Esophagus mucosa (tissue), 1 donor: Measurements from ENCODE around the gene TCFL5. TPM values are rescaled to one million over a fixed set of nuclear protein-coding genes. Genes with fewer than 3 reads are reported as not detected.

ENCODE experiments used
- ATAC-seq: fragments of 200-7000 bp; cut with Tn5 transposase; one replicate; pipeline ENCODE4 v1.9.1; 2020
- total RNA-seq: library from RNA; stranded (reverse); gene quantifications from one replicate; pipeline ENCODE4 v1.2.4, GENCODE V29; 2023
- donor health status: DM: yes; HTN: yes; CAD: no.

TCFL5 gene
- total RNA-seq, 1 donor from 2014 or later = 5.0 TPM

DNA sequence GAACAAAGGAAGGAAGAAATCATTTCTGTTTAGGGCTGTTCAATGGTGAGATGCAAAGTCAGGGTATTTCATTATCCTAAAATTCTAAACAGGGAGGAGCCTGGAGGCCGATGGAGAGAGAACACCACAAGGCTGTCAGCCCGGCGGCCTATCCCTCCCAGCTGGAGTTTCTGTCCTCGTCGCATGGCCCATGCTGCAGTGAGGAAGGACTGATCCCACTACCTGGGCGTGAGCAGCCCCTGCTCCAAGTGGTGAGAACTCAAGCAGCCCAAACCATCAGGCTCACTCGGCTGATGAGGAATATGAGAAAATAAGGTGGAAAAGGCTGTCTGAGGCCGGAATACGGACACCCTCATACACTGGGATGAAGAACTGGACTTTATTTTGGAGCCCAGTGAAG is 33.9 kb upstream of the TCFL5 start:
- no peak for ATAC-seq

DNA sequence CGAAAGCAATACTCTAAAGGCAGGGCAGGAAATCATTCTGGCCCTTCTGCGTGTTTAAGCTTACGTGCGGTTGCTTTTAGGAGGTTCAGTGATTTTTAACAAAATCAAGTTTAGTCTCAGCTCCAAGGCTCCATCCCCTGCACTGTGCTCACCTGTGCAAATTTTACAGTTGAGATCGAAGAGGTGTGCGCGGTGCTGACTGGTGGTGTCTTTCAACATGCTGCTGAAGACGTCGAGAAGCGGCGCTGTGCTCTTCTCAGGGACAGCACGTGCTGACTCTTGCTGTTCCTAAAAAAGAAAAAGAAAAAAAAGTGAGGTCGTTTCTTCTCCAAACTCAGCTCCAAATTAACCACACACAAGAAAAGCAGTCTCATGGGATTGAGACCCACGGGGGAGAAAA is 32.6 kb upstream of the TCFL5 start:
- no peak for ATAC-seq

DNA sequence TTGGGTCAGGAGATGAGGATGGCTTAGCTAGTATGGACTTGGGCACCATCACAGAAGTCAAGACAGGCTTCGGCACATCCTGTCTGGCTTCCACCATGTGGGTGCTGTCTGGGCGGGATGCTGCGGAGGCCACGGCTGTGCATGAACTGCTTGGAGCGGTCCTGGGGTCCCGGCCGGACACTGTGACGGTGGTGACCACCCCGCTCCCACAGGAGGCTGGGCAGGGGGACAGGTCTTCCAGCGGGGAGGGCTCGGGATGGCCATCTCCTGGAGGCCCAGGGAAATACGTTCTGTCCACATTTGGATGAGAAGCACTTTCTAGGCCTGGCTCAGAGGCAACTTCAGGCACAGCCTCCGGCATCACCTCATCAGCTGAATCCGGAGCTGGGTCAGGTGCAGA is 32.1 kb upstream of the TCFL5 start:
- ATAC-seq = no peak

GRCh38 chr20:62892348-62893304 is 31.0 kb upstream of the TCFL5 start:
- ATAC-seq = no peak

DNA sequence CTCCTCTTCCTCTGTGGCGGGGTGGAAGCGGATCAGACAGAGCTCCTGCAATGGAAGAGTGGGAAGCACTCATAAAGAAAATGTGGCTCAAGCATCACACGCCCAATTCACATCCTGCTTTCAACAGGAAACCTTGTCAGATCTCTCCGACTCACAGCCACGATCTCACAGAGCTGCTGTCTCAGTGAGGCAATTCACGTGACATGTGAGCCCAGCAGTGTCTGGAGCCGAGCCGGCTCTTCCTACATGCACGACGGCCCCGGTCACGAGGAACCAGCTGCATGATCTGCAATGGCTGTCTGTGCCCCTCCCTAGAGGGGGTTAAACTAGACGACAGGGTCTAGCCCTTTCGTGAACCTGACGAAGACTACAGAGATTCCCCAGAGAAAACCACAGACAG is 29.5 kb upstream of the TCFL5 start:
- ATAC-seq = no peak

GRCh38 chr20:62890444-62890843 is 28.8 kb upstream of the TCFL5 start:
- ATAC-seq = no peak

GRCh38 chr20:62889871-62890270 is 28.2 kb upstream of the TCFL5 start:
- no peak for ATAC-seq

GRCh38 chr20:62889411-62889810 is 27.8 kb upstream of the TCFL5 start:
- ATAC-seq = no peak

GRCh38 chr20:62888910-62889309 is 27.3 kb upstream of the TCFL5 start:
- no peak for ATAC-seq

DNA sequence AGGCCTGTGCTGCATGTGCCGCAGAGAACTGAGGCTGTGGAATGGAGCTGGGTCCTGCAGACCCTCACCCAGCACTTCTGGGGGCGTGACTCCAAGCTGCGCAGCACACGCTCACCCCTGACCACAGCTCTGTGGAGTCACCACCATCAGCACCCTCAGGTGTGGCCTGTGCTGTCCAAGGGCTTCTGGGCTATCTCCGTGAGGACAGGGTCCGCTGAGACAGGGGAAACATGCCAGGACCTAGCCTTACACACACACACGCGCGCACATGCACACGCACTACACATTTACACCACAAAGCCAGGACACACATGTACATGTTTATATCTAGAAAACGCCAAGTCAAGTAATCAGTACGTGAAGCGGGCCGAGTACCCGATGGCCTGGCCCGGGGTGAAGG is 26.8 kb upstream of the TCFL5 start:
- ATAC-seq = peak; percentile 28

- no peak for ATAC-seq
Observed at GRCh38 chr20:62887860-62888239, 26.2 kb upstream of the TCFL5 start.

- ATAC-seq = peak; percentile 23
Observed at GRCh38 chr20:62887152-62887859, 25.7 kb upstream of the TCFL5 start.

GRCh38 chr20:62886709-62887058 is 25.1 kb upstream of the TCFL5 start:
- ATAC-seq = no peak

GRCh38 chr20:62885896-62886708 is 24.5 kb upstream of the TCFL5 start:
- no peak for ATAC-seq

- no peak for ATAC-seq
Observed at GRCh38 chr20:62885046-62885895, 23.6 kb upstream of the TCFL5 start.

DNA sequence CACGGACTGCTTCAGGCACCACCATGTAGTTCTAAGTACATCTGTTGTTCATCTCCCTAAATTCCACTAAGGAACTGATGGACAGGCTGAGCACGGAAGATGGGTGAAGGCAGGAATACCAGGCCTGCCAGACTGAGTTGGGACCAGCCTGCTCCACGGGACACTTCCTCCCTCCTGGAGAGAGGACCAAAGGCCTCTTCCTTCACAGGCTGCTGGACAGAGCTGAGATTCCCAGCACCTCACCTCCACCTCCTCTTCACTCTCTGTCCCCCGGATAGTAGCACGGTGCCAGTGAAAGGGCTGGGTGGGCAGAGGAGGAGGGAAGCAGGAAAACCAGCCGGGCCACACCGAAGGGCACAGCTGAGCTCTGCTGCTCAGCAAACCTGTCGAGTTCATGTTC is 22.9 kb upstream of the TCFL5 start:
- no peak for ATAC-seq

DNA sequence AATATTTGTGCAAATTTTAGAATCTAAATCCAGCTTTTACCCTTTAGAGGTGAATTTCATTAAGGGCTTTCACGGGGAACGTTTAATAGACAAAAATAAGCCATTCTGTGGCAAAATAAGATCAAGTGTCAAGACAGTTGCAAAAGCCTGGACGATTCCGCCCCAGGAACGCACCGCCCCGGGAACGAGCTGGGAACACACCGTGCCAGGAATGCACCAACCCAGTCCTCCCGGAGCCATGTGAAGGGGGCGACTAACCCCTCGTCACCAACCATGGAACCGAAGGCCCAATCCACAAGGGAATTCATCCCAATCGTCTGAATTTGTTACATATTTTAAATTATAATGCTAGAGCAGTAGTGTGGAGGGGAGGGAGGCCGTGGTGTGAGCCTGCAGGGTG is 20.8 kb upstream of the TCFL5 start:
- ATAC-seq = no peak

DNA sequence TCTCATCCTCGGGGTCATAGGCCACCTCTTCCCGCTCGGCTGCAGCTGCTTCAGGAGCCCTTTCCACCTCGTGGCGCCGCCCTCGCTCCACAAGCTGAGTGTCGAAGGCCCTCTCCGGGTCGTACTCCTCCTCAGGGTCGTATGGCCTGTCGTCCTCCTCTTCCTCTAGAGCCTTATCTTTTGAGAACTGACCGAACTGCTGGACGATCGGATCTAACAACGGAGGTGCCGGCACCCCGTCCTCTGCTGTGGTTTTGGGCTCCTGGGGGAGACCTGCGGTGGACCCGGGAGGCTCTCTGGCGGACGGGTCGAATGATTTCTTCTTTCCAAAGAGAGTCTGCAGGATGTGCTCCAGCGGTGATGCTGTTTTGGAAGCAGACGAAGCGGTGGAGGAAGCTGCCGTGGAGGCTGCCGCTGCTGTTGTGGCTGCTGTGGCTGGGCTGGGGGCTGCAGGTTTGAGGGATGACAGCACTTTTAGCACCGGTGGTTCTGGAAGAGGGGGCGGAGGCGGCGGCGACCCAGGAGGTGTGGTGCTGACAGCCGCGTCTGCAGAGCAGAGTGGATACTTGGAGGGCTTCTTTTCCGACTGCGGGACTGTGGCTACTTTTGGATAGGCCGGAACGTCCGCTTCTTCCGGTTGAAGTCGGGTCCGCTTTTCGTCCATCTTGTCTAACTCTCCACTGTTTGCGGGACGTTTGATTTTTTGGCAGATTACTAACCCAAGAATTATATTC is 20.2 kb upstream of the TCFL5 start:
- ATAC-seq = no peak

DNA sequence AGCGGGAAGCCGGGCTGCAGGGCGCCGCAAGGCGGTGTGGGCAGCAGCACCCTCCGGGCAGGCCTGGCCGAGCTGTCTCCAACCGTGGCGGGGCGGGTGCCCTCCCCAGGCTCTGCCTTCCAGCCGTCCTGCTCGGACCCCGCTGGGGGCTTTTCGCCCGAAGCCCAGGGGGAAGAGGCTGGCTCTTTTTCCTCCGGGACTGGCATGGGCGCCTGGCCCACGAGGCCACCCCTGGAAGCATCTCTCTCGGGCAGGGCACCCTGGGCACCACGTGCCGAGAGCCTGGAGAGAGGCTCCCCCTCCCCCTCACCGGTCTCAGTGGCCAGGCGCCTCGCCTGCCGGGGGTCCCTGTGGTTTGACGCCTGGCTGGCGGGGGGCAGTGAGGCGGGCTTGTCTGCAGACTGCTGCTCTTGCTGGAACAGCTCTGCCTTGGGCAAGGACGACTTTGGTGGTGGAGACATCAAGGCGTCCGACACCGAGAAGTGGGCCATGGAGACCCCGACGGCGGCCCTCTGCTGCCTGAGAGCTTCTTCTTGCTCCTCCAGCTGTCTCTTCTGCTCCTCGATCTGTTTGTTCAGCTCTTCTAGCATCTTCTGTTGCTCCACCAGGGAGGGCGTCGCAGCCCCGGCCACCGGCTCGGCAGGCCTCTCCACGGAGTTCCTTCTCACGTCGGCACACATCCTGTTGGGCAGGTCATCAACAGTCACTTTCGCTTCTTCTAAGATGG is 19.5 kb upstream of the TCFL5 start:
- no peak for ATAC-seq

DNA sequence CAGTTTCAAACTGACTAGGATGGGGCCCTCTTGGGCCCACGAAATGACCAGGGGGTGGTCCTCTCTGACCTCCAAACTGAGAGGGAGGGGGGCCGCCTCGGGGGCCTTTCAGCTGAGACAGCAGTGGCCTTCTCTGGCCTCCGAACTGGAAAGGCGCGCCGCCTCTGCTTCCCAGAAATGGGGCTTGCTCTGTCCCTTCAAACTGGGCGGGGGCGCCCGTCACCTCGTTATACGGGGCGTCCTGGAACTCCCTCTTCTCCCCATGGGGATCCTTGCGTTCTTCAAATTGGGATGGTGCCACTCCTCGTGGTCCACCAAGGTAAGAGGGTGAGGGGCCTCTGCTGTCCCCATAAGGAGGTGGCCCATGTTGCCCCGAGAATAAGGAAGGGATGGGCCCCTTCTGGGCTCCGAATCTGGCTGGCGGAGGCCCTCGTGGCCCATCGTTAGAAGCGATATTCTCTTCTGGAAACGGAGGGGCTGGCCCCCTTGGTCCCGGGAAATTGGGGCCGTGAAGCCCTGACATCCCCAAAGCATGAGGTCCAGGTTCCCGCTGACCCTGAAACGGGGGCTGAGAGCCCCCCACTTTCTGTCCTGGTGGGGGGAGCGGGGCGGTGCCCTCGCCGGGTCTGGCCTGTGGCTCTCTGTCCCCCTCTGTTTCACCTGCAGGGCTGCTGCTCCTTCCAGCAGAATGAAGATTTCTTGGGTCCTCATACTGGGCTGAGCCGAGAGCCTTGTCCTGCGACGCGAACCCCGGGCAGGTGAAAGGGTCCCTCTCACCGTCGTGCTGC is 18.7 kb upstream of the TCFL5 start:
- no peak for ATAC-seq
